Stomach (tissue), 19 donors: ENCODE measurements around the gene OR5W2. TPM values are rescaled to one million over a fixed set of nuclear protein-coding genes. Genes with fewer than 3 reads are reported as not detected.

Experiments used
- DNase-seq, 2 donors: peaks; one replicate each; pipeline versions ENCODE4 v3.0.0 to v3.0.0-alpha.2; 2013 to 2019
- H3K27ac ChIP-seq, 5 donors: fragments of 200-600 bp in 4 of 5; sonication (generic) in 4 of 5; one replicate each; pipeline ENCODE4 v1.5.1; 2013 to 2019; ENCODE audit warnings: mild to moderate bottlenecking in 1 of 5, moderate library complexity in 1 of 5
- H3K27me3 ChIP-seq, 3 donors: fragments of 200-600 bp; sonication (generic); one replicate each; pipeline ENCODE4 v1.5.1; 2017 to 2019; ENCODE audit warnings: mixed run types in 1 of 3
- H3K36me3 ChIP-seq, 4 donors: fragments of 200-600 bp; sonication (generic); 1 replicate in 3 of 4; 2 replicates in 1 of 4; pipeline ENCODE4 v1.5.1; 2016 to 2019
- H3K4me1 ChIP-seq, 4 donors: fragments of 200-600 bp; sonication (generic); one replicate each; pipeline ENCODE4 v1.5.1; 2016 to 2019
- H3K4me3 ChIP-seq, 4 donors: fragments of 200-600 bp; sonication (generic) in 3 of 4; one replicate each; pipeline ENCODE4 v1.5.1; 2016 to 2019; ENCODE audit warnings: mild to moderate bottlenecking in 1 of 4
- H3K9me3 ChIP-seq, 4 donors: fragments of 200-600 bp; sonication (generic); one replicate each; pipeline ENCODE4 v1.5.1; 2016 to 2019
- CTCF ChIP-seq, 7 experiments: fragments of 450-650 bp in 4 of 7; fragments of 200-600 bp in 3 of 7; sonication (generic) in 3 of 7; IDR thresholded peaks; one replicate each; pipeline ENCODE4 v1.5.1; 2016 to 2019; ENCODE audit warnings: antibody characterized with exemption in 7 of 7, control low read depth in 2 of 7, mild to moderate bottlenecking in 1 of 7
- EP300 ChIP-seq: sonication (generic); formaldehyde crosslinking; IDR thresholded peaks from one replicate; pipeline ENCODE4 v1.6.1; 2017; ENCODE audit warnings: antibody characterized with exemption
- POLR2A ChIP-seq, 4 donors: fragments of 450-650 bp; IDR thresholded peaks; one replicate each; pipeline ENCODE4 v1.6.1; 2016; ENCODE audit warnings: antibody characterized with exemption in 4 of 4, control low read depth in 2 of 4, mild to moderate bottlenecking in 1 of 4, moderate library complexity in 1 of 4
- POLR2AphosphoS5 ChIP-seq, 3 donors: sonication (generic); formaldehyde crosslinking; IDR thresholded peaks; one replicate each; pipeline ENCODE4 v1.6.1; 2016; ENCODE audit warnings: antibody characterized with exemption in 3 of 3
- WGBS, 5 donors: extraction: QIAGEN DNeasy Blood & Tissue Kit in 3 of 5; methylation state at CpG; one replicate each; pipeline versions ENCODE4 v1.1.5 to v1.1.7; 2013 to 2018; 5-methylcytosine and 5-hydroxymethylcytosine counted together
- intact Hi-C: fragments of 100-400 bp; cut with DNase I; formaldehyde crosslinking; loops from one replicate; pipeline ENCODE4 v1.15.1; 2023; ENCODE audit warnings: low total_unique reads
- long read RNA-seq, 10 donors: transcript quantifications; one replicate each; lab custom pipeline, GENCODE V29; 2026
- polyA plus RNA-seq, 3 donors: library from polyadenylated mRNA; stranded (reverse); fragments of 200-250 nt; gene quantifications; one replicate each; pipeline ENCODE4 v1.2.3, GENCODE V29; 2013
- total RNA-seq, 5 donors: library from RNA; depleted of rRNA; stranded (reverse); fragments of >200 nt; gene quantifications; one replicate each; pipeline versions ENCODE4 v1.1.0 to v1.2.3, GENCODE V29; 2014 to 2016
- donor health status: healthy with polysubstance abuse.
- donor health status: Bipolar disorder and iron deficiency.
- donor health status: healthy.

The OR5W2 gene
- total RNA-seq (not detected), polyA plus RNA-seq (not detected)
- long read RNA-seq, donor 1: 0 reads
- long read RNA-seq, donor 2: 0 reads
- long read RNA-seq, donor 3: 0 reads
- long read RNA-seq, donor 4: 0 reads
- long read RNA-seq, donor 5: 0 reads
- long read RNA-seq, donor 6: 0 reads
- long read RNA-seq, donor 7: 0 reads
- long read RNA-seq, donor 8: 0 reads
- long read RNA-seq, donor 9: 0 reads
- long read RNA-seq, donor 10: 0 reads

DNA sequence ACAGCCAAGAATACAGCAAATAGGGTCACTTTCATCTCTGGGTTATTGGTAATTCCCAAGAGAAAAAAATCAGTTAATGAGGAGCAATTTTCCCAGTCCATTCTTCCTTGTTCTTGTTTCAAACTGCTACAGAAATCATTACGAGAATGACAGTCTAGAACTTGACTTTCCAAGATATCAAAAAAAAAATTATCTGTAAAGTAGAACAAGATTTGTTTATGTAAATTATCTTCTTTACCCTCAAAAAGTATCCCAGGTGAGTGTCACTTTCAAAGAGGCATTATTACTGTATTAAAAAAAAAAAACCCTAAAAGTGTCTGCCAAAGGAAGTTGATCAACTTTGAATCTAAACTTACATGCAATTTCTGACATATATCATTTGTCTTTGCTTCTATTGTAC is at the start of gene OR5W2:
Gene OR5W2 (minus strand): TSS at position 101 of the 400 bp plus-strand sequence. CDS start 0 bp downstream, at position 101.
- H3K36me3 ChIP-seq: no peaks in the 10 kb centered on the region
- H3K4me1 ChIP-seq: no peaks in the 10 kb centered on the region
- DNase-seq: no peak
- intact Hi-C loops: no loop called here
- TF ChIP-seq POLR2AphosphoS5 (IDR thresholded peaks at IDR 0.05) (no peak), EP300 (no peak), CTCF (IDR thresholded peaks at IDR 0.05) (no peak), POLR2A (IDR thresholded peaks at IDR 0.05) (no peak)
- H3K9me3 ChIP-seq: no peaks in the 10 kb centered on the region
- H3K27me3 ChIP-seq: no peaks in the 10 kb centered on the region
- H3K4me3 ChIP-seq: no peak within 1 kb of the TSS
- H3K27ac ChIP-seq: no peak within 1 kb of the TSS
- 38 to 78% (median 60%) methylated on average over 1 of the region's 1 CpG for WGBS, 5 donors

DNA sequence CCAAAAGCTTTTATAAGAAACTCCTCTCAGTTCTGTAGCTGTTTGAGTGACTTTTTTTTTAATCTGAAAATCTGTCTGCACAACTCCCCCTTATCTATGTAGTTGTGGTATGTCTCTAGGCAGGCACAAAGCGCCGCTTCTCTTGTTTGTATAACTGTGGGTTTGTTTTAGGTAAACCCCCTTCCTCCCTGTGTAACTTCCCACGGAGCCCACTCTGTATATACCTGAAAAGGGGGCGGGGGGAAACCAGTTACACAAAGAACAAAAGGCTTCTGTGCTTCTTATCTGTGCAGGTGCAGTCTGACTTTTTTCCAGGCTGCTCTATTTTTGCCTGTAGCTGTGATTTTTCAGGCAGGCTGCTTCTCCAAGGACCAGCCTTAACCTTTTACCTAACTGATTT is 42.1 kb upstream of the OR5W2 start:
- intact Hi-C loops: no loop called here
- peak in 1 of 2 donors; percentile 68 for DNase-seq
- Histone ChIP-seq H3K27me3 (no peaks in the 10 kb centered on the region), H3K4me3 (no peak overlapping the region), H3K9me3 (no peaks in the 10 kb centered on the region), H3K4me1 (no peaks in the 10 kb centered on the region), H3K27ac (no peak overlapping the region), H3K36me3 (no peaks in the 10 kb centered on the region)
- TF ChIP-seq CTCF (IDR thresholded peaks at IDR 0.05) (no peak), POLR2A (IDR thresholded peaks at IDR 0.05) (no peak), EP300 (no peak), POLR2AphosphoS5 (IDR thresholded peaks at IDR 0.05) (no peak)
- WGBS, 5 donors: 22 to 56% (median 39%) methylated on average over 4 of the region's 4 CpGs

GRCh38 chr11:55949330-55949729 is 34.9 kb upstream of the OR5W2 start:
- DNase-seq: no peak
- H3K36me3 ChIP-seq: no peaks in the 10 kb centered on the region
- H3K27ac ChIP-seq: no peak overlapping the region
- TF ChIP-seq POLR2AphosphoS5 (IDR thresholded peaks at IDR 0.05) (no peak), POLR2A (IDR thresholded peaks at IDR 0.05) (no peak), CTCF (IDR thresholded peaks at IDR 0.05) (no peak), EP300 (no peak)
- intact Hi-C loops: loop anchor here (10.0 kb wide), 1 partner anchor 835 kb away; no protein-coding TSS in a partner anchor
- H3K4me1 ChIP-seq: no peaks in the 10 kb centered on the region
- H3K27me3 ChIP-seq: no peaks in the 10 kb centered on the region
- no peaks in the 10 kb centered on the region for H3K9me3 ChIP-seq
- WGBS, 5 donors: 64 to 80% (median 68%) methylated on average over 3 to 4 of the region's 4 CpGs
- no peak overlapping the region for H3K4me3 ChIP-seq

GRCh38 chr11:55942785-55943392 is 28.5 kb upstream of the OR5W2 start:
- H3K36me3 ChIP-seq: no peaks in the 10 kb centered on the region
- DNase-seq: peak in 1 of 2 donors; percentile 73
- H3K4me1 ChIP-seq: no peaks in the 10 kb centered on the region
- TF ChIP-seq POLR2A (IDR thresholded peaks at IDR 0.05): no peak
- peak in 3 of 7 experiments; percentile 24 to 28 (median 26) for TF ChIP-seq CTCF (IDR thresholded peaks at IDR 0.05)
- no peaks in the 10 kb centered on the region for H3K27me3 ChIP-seq
- no peak overlapping the region for H3K27ac ChIP-seq
- H3K9me3 ChIP-seq: no peaks in the 10 kb centered on the region
- whole genome bisulfite sequencing, 5 donors: 1 to 10% (median 4%) methylated on average over 3 of the region's 3 CpGs
- intact Hi-C loops: loop anchor here (10.0 kb wide), 1 partner anchor 842 kb away; no protein-coding TSS in a partner anchor
- no peak overlapping the region for H3K4me3 ChIP-seq
